ENCODE data around the gene ACOT12.
"Not testable (repeated sequence)": the region's sequence is repeated elsewhere in the genome, so short reads cannot be mapped to it uniquely, and the experiment has no call there.

ACOT12 gene

DNA sequence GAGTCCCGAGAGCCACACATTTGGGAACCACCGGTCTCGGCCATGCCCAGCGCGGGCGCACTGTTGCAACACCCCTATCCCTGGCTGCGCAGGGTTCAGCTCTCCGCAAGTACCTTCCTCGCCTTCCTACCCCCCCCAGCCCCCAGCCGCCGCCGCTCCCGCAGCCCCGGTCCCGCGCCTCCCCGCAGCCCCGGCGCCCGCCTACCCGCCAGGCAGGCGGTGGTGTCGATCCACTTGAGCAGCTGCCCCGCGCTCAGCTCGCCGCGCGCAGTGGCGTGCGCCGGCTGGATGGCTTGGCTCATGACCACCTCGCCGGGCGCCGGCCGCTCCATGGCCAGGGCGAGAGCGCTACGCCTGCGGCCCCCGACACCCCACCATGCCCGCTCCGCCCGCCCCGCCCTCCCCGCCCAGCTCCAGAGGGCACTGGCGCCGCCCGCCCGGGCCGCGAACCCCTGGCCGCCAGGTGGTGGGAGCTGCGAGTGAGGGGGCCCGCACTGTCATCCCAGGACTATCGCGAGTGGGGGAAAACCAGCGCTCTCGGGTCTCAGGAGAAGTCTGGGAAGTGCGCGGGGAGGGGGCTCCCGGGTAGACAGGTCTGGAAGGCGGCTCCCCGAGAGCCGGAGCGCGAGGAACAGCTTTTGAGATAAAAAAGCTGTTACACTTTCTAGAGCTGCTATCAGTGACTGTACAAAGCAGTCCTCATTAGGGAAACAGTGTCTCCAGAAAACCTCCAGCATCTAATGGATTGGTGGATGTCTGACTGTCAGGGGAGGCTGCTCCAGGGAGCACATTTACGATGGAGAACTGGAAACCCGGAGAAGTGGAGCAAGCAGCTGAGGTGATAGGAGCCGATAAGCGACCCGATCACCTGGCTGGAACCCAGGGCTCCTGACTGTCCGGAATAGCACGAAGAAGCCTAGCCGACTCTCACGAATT lies at the start of gene ACOT12:
Gene ACOT12, minus strand, starts transcription at position 352 of the 936 bp plus-strand sequence. Its CDS starts 20 bp downstream, at position 332.
- peak; percentile 56 for DNase-seq

GRCh38 chr5:81435023-81435422 lies 41.1 kb upstream of the ACOT12 start:
- no peak for DNase-seq

GRCh38 chr5:81429985-81430384 lies 36.1 kb upstream of the ACOT12 start:
- no peak for DNase-seq

GRCh38 chr5:81429363-81429762 lies 35.4 kb upstream of the ACOT12 start:
- DNase-seq = no peak

DNA sequence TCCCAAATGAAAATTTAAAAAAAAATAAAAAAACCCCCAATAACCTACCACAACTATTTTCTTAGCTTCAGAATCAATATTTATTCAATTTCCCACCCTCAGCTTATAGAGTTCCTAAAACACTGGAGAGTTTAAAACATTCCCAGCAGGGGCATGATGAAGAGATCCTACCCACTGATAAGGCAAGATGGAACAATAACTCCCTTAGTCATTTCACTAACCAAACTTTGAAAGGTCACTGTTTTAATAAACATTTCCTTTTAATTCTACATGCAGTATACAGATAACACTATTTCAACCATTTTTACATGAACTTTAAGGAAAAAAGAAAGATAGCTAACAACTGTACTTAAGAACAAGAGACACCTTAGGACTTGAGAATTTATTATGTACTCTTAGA lies 34.9 kb upstream of the ACOT12 start:
- DNase-seq = no peak

- DNase-seq = no peak
These were observed 34.5 kb upstream of the ACOT12 start for GRCh38 chr5:81428446-81428845.

DNA sequence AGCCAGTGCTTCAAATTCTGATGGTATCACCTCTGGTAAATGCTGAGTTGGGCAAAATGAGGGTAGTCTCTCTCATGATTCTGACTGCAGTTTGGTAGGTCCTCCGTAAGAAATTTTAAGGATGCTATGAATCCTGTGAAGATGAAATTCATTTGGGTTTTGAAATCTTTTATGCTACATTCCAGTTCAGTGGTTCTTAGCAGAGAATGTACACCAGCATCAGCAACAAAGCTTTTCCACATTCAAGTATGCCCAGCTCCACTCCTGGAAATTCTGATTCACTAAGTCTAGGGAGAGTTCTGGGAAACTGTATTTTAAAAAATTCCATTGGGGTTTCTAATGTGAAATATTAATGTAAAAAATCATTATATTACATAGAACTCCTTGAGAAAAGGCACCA lies 33.6 kb upstream of the ACOT12 start:
- DNase-seq = no peak

- peak; percentile 21 for DNase-seq
These were observed 32.6 kb upstream of the ACOT12 start for GRCh38 chr5:81426359-81427030.

- DNase-seq = no peak
These were observed 31.6 kb upstream of the ACOT12 start for GRCh38 chr5:81425569-81425968.

GRCh38 chr5:81424728-81425127 lies 30.8 kb upstream of the ACOT12 start:
- no peak for DNase-seq

DNA sequence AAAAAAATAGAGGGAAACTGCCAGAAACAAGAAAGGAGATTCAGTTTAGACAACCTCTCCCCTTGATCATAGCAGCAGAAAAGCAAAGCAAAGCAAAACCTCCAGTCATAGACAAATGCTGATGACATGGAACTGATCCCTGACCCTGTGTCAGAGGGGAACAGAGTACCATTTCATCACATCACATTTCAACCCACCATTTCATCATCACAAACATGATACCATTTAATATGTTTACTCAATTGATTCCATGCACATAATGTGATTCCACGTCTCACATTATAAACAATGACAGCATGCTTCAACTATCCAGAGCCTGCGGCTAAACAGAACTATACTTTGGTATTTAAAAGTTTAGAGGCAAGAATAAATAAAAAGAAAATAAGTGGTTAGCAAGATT lies 28.7 kb upstream of the ACOT12 start:
- DNase-seq = no peak

DNA sequence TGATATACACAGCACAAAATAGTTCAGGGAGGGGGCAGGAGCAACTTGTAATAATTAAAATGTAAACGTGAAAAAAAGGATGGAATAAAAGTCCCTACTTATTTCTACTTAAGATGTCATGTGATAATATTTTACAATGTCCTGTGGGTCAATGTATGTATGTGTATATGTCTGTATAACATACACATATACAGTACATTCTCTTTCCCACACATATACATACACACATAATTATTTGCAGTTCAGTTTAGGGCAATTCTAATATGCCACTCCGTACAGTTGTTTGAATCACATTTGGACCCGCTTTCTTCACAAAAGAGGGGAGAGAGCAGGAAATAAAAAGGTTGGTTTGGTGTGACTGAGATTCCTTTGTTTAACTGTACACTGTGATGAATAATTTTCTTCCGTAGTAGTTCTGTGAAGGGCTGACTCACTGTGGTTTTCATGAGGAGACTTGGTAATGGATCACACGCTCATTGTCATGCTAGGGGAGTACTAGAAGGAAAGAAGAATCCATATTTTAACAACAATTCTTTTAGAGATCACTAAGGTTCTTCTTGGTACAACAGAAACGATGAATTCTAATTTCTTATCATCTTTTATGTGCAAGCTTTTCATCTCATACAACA lies 26.2 kb upstream of the ACOT12 start:
- no peak for DNase-seq

DNA sequence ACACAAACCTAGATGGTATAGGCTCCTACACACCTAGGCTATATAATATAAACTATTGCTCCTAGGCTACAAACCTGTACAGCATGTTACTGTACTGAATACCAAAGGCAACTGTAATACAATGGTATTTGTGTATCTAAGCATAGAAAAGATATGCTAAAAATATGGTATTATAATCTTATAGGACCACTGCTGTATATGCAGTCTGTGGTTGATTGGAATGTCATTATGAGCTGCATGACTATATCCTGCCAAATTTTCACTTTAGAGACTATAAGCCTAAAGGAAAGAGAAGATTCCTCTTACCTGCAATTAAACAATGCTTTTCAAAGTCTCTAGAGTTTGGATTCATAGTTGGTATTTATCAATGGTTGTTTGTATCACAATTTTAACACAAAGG lies 24.7 kb upstream of the ACOT12 start:
- no peak for DNase-seq

- no peak for DNase-seq
These were observed 23.1 kb upstream of the ACOT12 start for GRCh38 chr5:81417052-81417451.

- no peak for DNase-seq
These were observed 16.0 kb upstream of the ACOT12 start for GRCh38 chr5:81409896-81410295.

DNA sequence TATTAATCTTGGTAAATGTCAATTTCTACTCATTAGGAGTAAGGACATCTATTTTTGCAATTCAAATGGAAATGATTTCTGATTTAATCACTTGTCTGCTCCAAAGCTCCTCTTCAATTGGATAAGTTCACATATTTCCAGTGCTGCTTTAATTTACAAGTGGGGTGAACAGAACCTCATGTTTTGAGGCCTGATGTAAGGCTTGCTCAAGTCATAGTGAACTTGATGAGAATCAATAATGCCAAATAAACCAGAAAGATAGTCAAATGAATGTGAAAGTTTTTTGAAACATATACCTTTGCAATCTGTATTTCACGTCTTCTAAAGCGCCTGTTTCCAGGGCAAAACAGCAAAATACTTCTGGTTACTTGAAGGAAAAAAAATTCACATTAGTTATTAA lies 15.4 kb upstream of the ACOT12 start:
- no peak for DNase-seq

GRCh38 chr5:81408496-81408895 lies 14.6 kb upstream of the ACOT12 start:
- DNase-seq = no peak

- DNase-seq = not testable (repeated sequence)
These were observed 13.9 kb upstream of the ACOT12 start for GRCh38 chr5:81407811-81408210.

- no peak for DNase-seq
These were observed 11.4 kb upstream of the ACOT12 start for GRCh38 chr5:81405126-81405891.

GRCh38 chr5:81402192-81402930 lies 8.4 kb upstream of the ACOT12 start:
- no peak for DNase-seq

GRCh38 chr5:81401266-81401665 lies 7.3 kb upstream of the ACOT12 start:
- no peak for DNase-seq

DNA sequence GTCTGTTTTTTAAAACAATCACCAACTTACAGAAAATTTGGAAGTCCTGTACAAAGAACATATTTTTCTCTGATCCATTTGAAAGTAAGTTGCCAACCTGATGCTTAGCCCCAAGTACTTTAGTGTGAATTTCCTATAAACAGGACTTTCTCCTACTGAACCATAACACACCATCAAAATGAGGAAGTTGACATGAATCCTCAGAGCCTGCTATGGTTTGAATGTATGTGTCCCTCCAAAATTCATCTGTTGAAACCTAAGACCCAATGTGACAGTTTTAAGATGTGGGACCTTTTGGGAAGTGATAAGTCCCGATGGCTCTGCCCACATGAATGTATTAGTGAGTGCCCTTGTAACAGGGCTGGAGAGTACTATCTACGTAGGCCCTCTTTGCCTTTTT lies 6.4 kb upstream of the ACOT12 start:
- DNase-seq = no peak
